H1 (cell line): ENCODE results near the gene RALGAPA1. TPM values are rescaled to one million over a fixed set of nuclear protein-coding genes. Genes with fewer than 3 reads are reported as not detected.

Experiments
- CTCF ChIA-PET: fragments of 300-600 bp; sonication (Branson Sonifier 250); formaldehyde crosslinking; loops from one replicate; lab custom pipeline; 2021; ENCODE audit not compliant: partially characterized antibody; lab: Charles Lee
- POLR2A ChIA-PET: fragments of 300-600 bp; sonication (Branson Sonifier 250); formaldehyde crosslinking; loops from one replicate; lab custom pipeline; 2021; ENCODE audit warnings: inconsistent platforms; ENCODE audit not compliant: partially characterized antibody; lab: Charles Lee
- DNase-seq, 2 experiments: peaks; one replicate each; pipeline versions ENCODE4 v3.0.0 to v3.0.0-alpha.2; 2010 to 2022; ENCODE audit warnings: low spot score in 2 of 2, low read depth in 1 of 2, mixed read lengths in 1 of 2
- FAIRE-seq: peaks from 2 replicates; lab custom pipeline; 2011; peaks lifted over from hg19 to GRCh38; lab: Jason Lieb, UNC
- H2AFZ ChIP-seq: 2 replicates; pipeline ENCODE4 v1.8.1; 2012; ENCODE audit warnings: low read length, inconsistent platforms
- H2AK5ac ChIP-seq: 2 replicates; pipeline ENCODE4 v1.6.1; 2013; ENCODE audit warnings: low read depth, low read length
- H2BK120ac ChIP-seq: replicated peaks from 2 replicates; pipeline ENCODE3; 2013; ENCODE audit warnings: low read depth, low read length, inconsistent platforms
- H2BK12ac ChIP-seq: 2 replicates; pipeline ENCODE4 v1.6.1; 2013; ENCODE audit warnings: low read depth, low read length
- H2BK15ac ChIP-seq: 2 replicates; pipeline ENCODE4 v1.6.1; 2013; ENCODE audit warnings: low read length
- H2BK20ac ChIP-seq: 2 replicates; pipeline ENCODE4 v1.6.1; 2013; ENCODE audit warnings: low read length
- H2BK5ac ChIP-seq: 2 replicates; pipeline ENCODE4 v1.6.1; 2013; ENCODE audit warnings: low read depth, low read length
- H3K14ac ChIP-seq: 2 replicates; pipeline ENCODE4 v1.6.1; 2013; ENCODE audit warnings: inconsistent platforms; ENCODE audit not compliant: insufficient read length
- H3K18ac ChIP-seq: 2 replicates; pipeline ENCODE4 v1.6.1; 2013; ENCODE audit warnings: low read length; ENCODE audit errors: extremely low read depth
- H3K23ac ChIP-seq: 2 replicates; pipeline ENCODE4 v1.6.1; 2013; ENCODE audit warnings: inconsistent platforms; ENCODE audit not compliant: insufficient read length
- H3K23me2 ChIP-seq: 2 replicates; pipeline ENCODE4 v1.6.1; 2013; ENCODE audit warnings: low read depth, low read length
- H3K27ac ChIP-seq: 2 replicates; pipeline ENCODE4 v1.6.1; 2011; ENCODE audit warnings: low read depth, low read length, inconsistent platforms
- H3K27me3 ChIP-seq, 4 experiments: replicated peaks in 1 of 4; 1 replicate in 1 of 4; 2 replicates in 3 of 4; pipeline versions ENCODE4 v1.6.1 to v1.8.1; 2011 to 2013; ENCODE audit warnings: low read length in 3 of 4, mild to moderate bottlenecking in 3 of 4, inconsistent platforms in 2 of 4, mixed read lengths in 2 of 4, moderate library complexity in 1 of 4; ENCODE audit not compliant: control insufficient read depth in 3 of 4, insufficient read depth in 3 of 4; ENCODE audit errors: extremely low read depth in 1 of 4
- H3K36me3 ChIP-seq, 4 experiments: 2 replicates each; pipeline versions ENCODE4 v1.6.1 to v1.8.1; 2011 to 2013; ENCODE audit warnings: mild to moderate bottlenecking in 4 of 4, low read length in 3 of 4, moderate library complexity in 2 of 4, control low read depth in 1 of 4, inconsistent platforms in 1 of 4; ENCODE audit not compliant: insufficient read depth in 4 of 4, control insufficient read depth in 2 of 4
- H3K4ac ChIP-seq: replicated peaks from 2 replicates; pipeline ENCODE3; 2013; ENCODE audit warnings: low read length, low read depth, mixed read lengths, inconsistent platforms; ENCODE audit not compliant: insufficient read length
- H3K4me1 ChIP-seq, 4 experiments: replicated peaks in 1 of 4; 1 replicate in 1 of 4; 2 replicates in 3 of 4; pipeline versions ENCODE4 v1.6.1 to v1.8.1; 2011 to 2013; ENCODE audit warnings: low read length in 3 of 4, inconsistent platforms in 2 of 4, mixed read lengths in 1 of 4; ENCODE audit not compliant: insufficient read depth in 4 of 4, control insufficient read depth in 3 of 4
- H3K4me2 ChIP-seq, 2 experiments: 2 replicates each; pipeline versions ENCODE4 v1.6.1 to v1.8.1; 2011 to 2013; ENCODE audit warnings: low read depth in 2 of 2, low read length in 2 of 2, control low read depth in 1 of 2, inconsistent platforms in 1 of 2, mild to moderate bottlenecking in 1 of 2; ENCODE audit not compliant: insufficient read depth in 1 of 2
- H3K4me3 ChIP-seq, 4 experiments: fragments of 200-600, 300-600 bp in 1 of 4; sonication (generic), shearing (Covaris generic), sonication (Bioruptor Twin) in 1 of 4; 2 replicates each; pipeline versions ENCODE4 v1.5.1 to v1.8.1; 2011 to 2016; ENCODE audit warnings: low read length in 4 of 4, low read depth in 3 of 4, control low read depth in 2 of 4, inconsistent platforms in 2 of 4, mild to moderate bottlenecking in 2 of 4, mixed read lengths in 1 of 4, moderate library complexity in 1 of 4; ENCODE audit not compliant: insufficient read depth in 2 of 4; ENCODE audit errors: extremely low read depth in 1 of 4
- H3K56ac ChIP-seq: replicated peaks from 2 replicates; pipeline ENCODE3; 2013; ENCODE audit warnings: low read depth, mild to moderate bottlenecking, mixed read lengths, low read length, inconsistent platforms; ENCODE audit not compliant: insufficient read length
- H3K79me1 ChIP-seq: 2 replicates; pipeline ENCODE4 v1.6.1; 2013; ENCODE audit warnings: low read depth, low read length, control low read depth
- H3K79me2 ChIP-seq, 2 experiments: 2 replicates each; pipeline versions ENCODE4 v1.6.1 to v1.8.1; 2012 to 2013; ENCODE audit warnings: low read length in 2 of 2, mild to moderate bottlenecking in 2 of 2, inconsistent platforms in 1 of 2; ENCODE audit not compliant: insufficient read depth in 2 of 2, control insufficient read depth in 1 of 2
- H3K9ac ChIP-seq, 4 experiments: replicated peaks in 1 of 4; 1 replicate in 1 of 4; 2 replicates in 3 of 4; pipeline versions ENCODE4 v1.6.1 to v1.8.1; 2011 to 2013; ENCODE audit warnings: low read depth in 3 of 4, low read length in 3 of 4, control low read depth in 2 of 4, mild to moderate bottlenecking in 2 of 4, moderate library complexity in 2 of 4, inconsistent platforms in 1 of 4; ENCODE audit errors: extremely low read depth in 1 of 4
- H3K9me3 ChIP-seq, 2 experiments: 2 replicates each; pipeline versions ENCODE4 v1.6.1 to v1.8.1; 2012 to 2013; ENCODE audit warnings: mild to moderate bottlenecking in 2 of 2, moderate library complexity in 2 of 2, control low read depth in 1 of 2, inconsistent platforms in 1 of 2, low read depth in 1 of 2, low read length in 1 of 2, mixed read lengths in 1 of 2; ENCODE audit not compliant: insufficient read depth in 2 of 2
- H4K20me1 ChIP-seq, 2 experiments: replicated peaks in 1 of 2; 2 replicates each; pipeline versions ENCODE3 to v1.8.1; 2011 to 2013; ENCODE audit warnings: inconsistent platforms in 2 of 2, low read length in 2 of 2, mild to moderate bottlenecking in 1 of 2; ENCODE audit not compliant: insufficient read depth in 2 of 2, control insufficient read depth in 1 of 2
- H4K5ac ChIP-seq: 2 replicates; pipeline ENCODE4 v1.6.1; 2013; ENCODE audit warnings: low read length, low read depth, mixed read lengths, inconsistent platforms; ENCODE audit not compliant: insufficient read length
- H4K8ac ChIP-seq: 2 replicates; pipeline ENCODE4 v1.8.0; 2013; ENCODE audit warnings: mild to moderate bottlenecking, moderate library complexity, low read length, inconsistent platforms; ENCODE audit not compliant: insufficient read depth; ENCODE audit errors: extremely low read depth
- H4K91ac ChIP-seq: replicated peaks from 2 replicates; pipeline ENCODE3; 2013; ENCODE audit warnings: low read length, mixed read lengths, inconsistent platforms; ENCODE audit not compliant: insufficient read length
- CTCF ChIP-seq, 3 experiments: IDR thresholded peaks; 1 replicate in 2 of 3; 2 replicates in 1 of 3; pipeline versions ENCODE4 v1.5.1 to v1.6.1; 2011; ENCODE audit warnings: low read length in 3 of 3, mild to moderate bottlenecking in 3 of 3, inconsistent platforms in 2 of 3, low read depth in 1 of 3, moderate library complexity in 1 of 3; ENCODE audit not compliant: insufficient read depth in 1 of 3; ENCODE audit errors: control extremely low read depth in 1 of 3
- RAD21 ChIP-seq, 2 experiments: IDR thresholded peaks in 1 of 2; conservative IDR thresholded peaks in 1 of 2; 2 replicates each; pipeline ENCODE4 v1.6.1; 2011; ENCODE audit warnings: low read depth in 2 of 2, low read length in 2 of 2, improper control_type of control experiment in 1 of 2, inconsistent platforms in 1 of 2, mild to moderate bottlenecking in 1 of 2, moderate library complexity in 1 of 2
- ZNF274 ChIP-seq: IDR thresholded peaks from 2 replicates; pipeline ENCODE4 v1.7.0; 2012; ENCODE audit warnings: low read length, borderline replicate concordance; ENCODE audit errors: extremely low read depth
- WGBS, 2 experiments: shearing (Covaris generic) in 1 of 2; methylation state at CpG; one replicate each; pipeline versions ENCODE4 v1.1.6 to v1.1.7; 2013 to 2015; ENCODE audit warnings: low lambda C conversion rate in 2 of 2, mixed read lengths in 2 of 2, inconsistent platforms in 1 of 2, low coverage in 1 of 2, missing lambda C conversion rate in 1 of 2; ENCODE audit not compliant: insufficient replicate concordance in 2 of 2, insufficient coverage in 1 of 2, insufficient read length in 1 of 2; ENCODE audit errors: extremely low coverage in 1 of 2, missing lambda C conversion rate in 1 of 2; 5-methylcytosine and 5-hydroxymethylcytosine counted together
- polyA plus RNA-seq, 7 experiments: library from polyadenylated mRNA; depleted of rRNA in 3 of 7; stranded (reverse) in 5 of 7; unstranded in 2 of 7; fragments of >200 nt in 5 of 7; fragments of 200-250 nt in 2 of 7; gene quantifications; 1 replicate in 5 of 7; 2 replicates in 1 of 7; 4 replicates in 1 of 7; pipeline versions ENCODE4 v1.2.1 to v1.2.3, GENCODE V29; 2011 to 2013; ENCODE audit warnings: missing spikeins in 2 of 7, mixed read lengths in 2 of 7
- total RNA-seq: library from RNA; stranded (reverse); fragmentation: NEBNext Ultra II Directional; extraction: Animal tissue kit (Norgen Biotek cat#: 25700); gene quantifications from 2 replicates; pipeline ENCODE4 v1.2.1, GENCODE V29; 2021

Gene RALGAPA1
- total and polyA plus RNA-seq, 2 of the 8 experiments (the other 6 are each of a cell fraction or from before 2014, with no cell fraction given), result 4.2 to 26.7 TPM

GRCh38 chr14:35814371-35815005, 5.4 kb upstream of the RALGAPA1 start:
- H2BK120ac ChIP-seq, result no peak overlapping the region
- ChIA-PET POLR2A (interaction anchor here (0.7 kb wide), 1 partner anchor 40 kb away, joined by 4 read pairs; no protein-coding TSS in a partner anchor), CTCF (interaction anchor here (0.6 to 9.9 kb wide), 16 partner anchors 8 to 781 kb away, joined by 3 to 33 read pairs (median 5); partner anchors contain the start of gene BRMS1L)
- 47% methylated on average over 3 of the region's 3 CpGs; no CpG with 5 or more reads in 1 of the 2 experiments for WGBS, 2 experiments
- FAIRE-seq, result peak; percentile 78
- H4K20me1 ChIP-seq, result no peaks in the 10 kb centered on the region
- H3K4me1 ChIP-seq, result no peaks in the 10 kb centered on the region
- H3K27me3 ChIP-seq, result no peaks in the 10 kb centered on the region
- H4K8ac ChIP-seq, result no peak overlapping the region
- no peak overlapping the region for H3K14ac ChIP-seq
- no peak overlapping the region for H3K4me2 ChIP-seq
- no peaks in the 10 kb centered on the region for H3K9me3 ChIP-seq
- no peak overlapping the region for H2BK5ac ChIP-seq
- H3K23me2 ChIP-seq, result no peaks in the 10 kb centered on the region
- TF ChIP-seq RAD21 (IDR thresholded peaks at IDR 0.05 in 1 of 2, conservative IDR thresholded peaks at IDR 0.05 in 1 of 2; ENCODE audit: low read depth in 2 of 2, low read length in 2 of 2), result peak; percentile 39 to 55
- TF ChIP-seq CTCF (IDR thresholded peaks at IDR 0.05; ENCODE audit: control extremely low read depth in 1 of 3, insufficient read depth in 1 of 3, low read depth in 1 of 3, low read length in 3 of 3), result peak; percentile 31 to 83 (median 58)
- no peak for TF ChIP-seq ZNF274
- TF ChIP-seq, all 59 proteins: peak for 2
- DNase-seq, result peak in 1 of 2 experiments; percentile 91
- H3K36me3 ChIP-seq, result no peaks in the 10 kb centered on the region
- no peak overlapping the region for H3K56ac ChIP-seq
- H3K4me3 ChIP-seq, result no peak overlapping the region
- H3K27ac ChIP-seq, result no peak overlapping the region
- no peaks in the 10 kb centered on the region for H3K79me2 ChIP-seq
- no peak overlapping the region for H3K9ac ChIP-seq
- H2BK12ac ChIP-seq, result no peak overlapping the region
- H3K23ac ChIP-seq, result no peak overlapping the region
- no peak overlapping the region for H2AFZ ChIP-seq
- H3K4ac ChIP-seq, result no peak overlapping the region
- H2AK5ac ChIP-seq, result no peak overlapping the region
- H3K79me1 ChIP-seq, result no peaks in the 10 kb centered on the region
- H2BK20ac ChIP-seq, result no peak overlapping the region
- no peak overlapping the region for H4K5ac ChIP-seq
- no peak overlapping the region for H3K18ac ChIP-seq
- no peak overlapping the region for H4K91ac ChIP-seq
- no peak overlapping the region for H2BK15ac ChIP-seq
